ENCODE data around the gene TACC2.

- TF ChIP-seq CTCF (IDR thresholded peaks at IDR 0.05) (no peak), POLR2A (IDR thresholded peaks at IDR 0.05) (no peak)
Measured at GRCh38 chr10:121983852-121984251, 5.1 kb upstream of the TACC2 start.

Measured in lower leg skin (tissue), 3 donors.